ENCODE measurements around the gene VTI1A. TPM values are rescaled to one million over a fixed set of nuclear protein-coding genes. Genes with fewer than 3 reads are reported as not detected.

VTI1A gene
- total and polyA plus RNA-seq, 9 donors: 7.8 to 48.2 (median 20.0) TPM

- Histone ChIP-seq H3K27ac (no peak overlapping the region), H3K4me3 (no peak overlapping the region), H3K9me3 (no peaks in the 10 kb centered on the region), H3K36me3 (no peaks in the 10 kb centered on the region), H3K27me3 (no peaks in the 10 kb centered on the region), H3K4me1 (ENCODE audit: insufficient read depth) (no peaks in the 10 kb centered on the region)
- TF ChIP-seq CTCF (IDR thresholded peaks at IDR 0.05) (no peak), POLR2A (IDR thresholded peaks at IDR 0.05) (no peak), EP300 (IDR thresholded peaks at IDR 0.05) (no peak)
- DNase-seq: no peak
- 84 to 90% (median 85%) methylated on average over 2 of the region's 2 CpGs for WGBS, 3 donors
- intact Hi-C loops (cut with DNase I): no loop called here
Observed at GRCh38 chr10:112848228-112848627, 401.2 kb downstream of the VTI1A start.

GRCh38 chr10:112848868-112849430 is 401.9 kb downstream of the VTI1A start:
- Histone ChIP-seq H3K27ac (no peak overlapping the region), H3K4me3 (no peak overlapping the region), H3K4me1 (ENCODE audit: insufficient read depth) (no peaks in the 10 kb centered on the region), H3K27me3 (no peaks in the 10 kb centered on the region), H3K36me3 (no peaks in the 10 kb centered on the region), H3K9me3 (no peaks in the 10 kb centered on the region)
- intact Hi-C loops (cut with DNase I): no loop called here
- TF ChIP-seq EP300 (IDR thresholded peaks at IDR 0.05) (no peak), CTCF (IDR thresholded peaks at IDR 0.05) (no peak), POLR2A (IDR thresholded peaks at IDR 0.05) (no peak)
- 93 to 94% (median 93%) methylated on average over 3 of the region's 3 CpGs for WGBS, 3 donors
- no peak for DNase-seq

- Histone ChIP-seq H3K27ac (no peak overlapping the region), H3K9me3 (no peaks in the 10 kb centered on the region), H3K4me1 (ENCODE audit: insufficient read depth) (no peaks in the 10 kb centered on the region), H3K27me3 (no peaks in the 10 kb centered on the region), H3K36me3 (no peaks in the 10 kb centered on the region), H3K4me3 (no peak overlapping the region)
- no peak for DNase-seq
- intact Hi-C loops (cut with DNase I): no loop called here
- 95 to 98% (median 96%) methylated on average over 6 of the region's 6 CpGs for WGBS, 3 donors
- no peak for TF ChIP-seq POLR2A (IDR thresholded peaks at IDR 0.05)
- TF ChIP-seq EP300 (IDR thresholded peaks at IDR 0.05): no peak
- TF ChIP-seq CTCF (IDR thresholded peaks at IDR 0.05): no peak
Observed at GRCh38 chr10:112849546-112849945, 402.5 kb downstream of the VTI1A start.

GRCh38 chr10:112851181-112851580 is 404.2 kb downstream of the VTI1A start:
- no peaks in the 10 kb centered on the region for H3K27me3 ChIP-seq
- TF ChIP-seq CTCF (IDR thresholded peaks at IDR 0.05) (no peak), POLR2A (IDR thresholded peaks at IDR 0.05) (no peak), EP300 (IDR thresholded peaks at IDR 0.05) (no peak)
- no peaks in the 10 kb centered on the region for H3K9me3 ChIP-seq
- DNase-seq: no peak
- WGBS, 3 donors: 85 to 92% (median 88%) methylated on average over 4 of the region's 4 CpGs
- intact Hi-C loops (cut with DNase I): no loop called here
- H3K36me3 ChIP-seq: no peaks in the 10 kb centered on the region
- no peaks in the 10 kb centered on the region for H3K4me1 ChIP-seq (ENCODE audit: insufficient read depth)
- no peak overlapping the region for H3K4me3 ChIP-seq
- no peak overlapping the region for H3K27ac ChIP-seq

Data from ovary (tissue), 9 donors.